ENCODE data around the gene INHA. TPM values are rescaled to one million over a fixed set of nuclear protein-coding genes. Genes with fewer than 3 reads are reported as not detected.
A peak's percentile ranks its signal among the peaks of the same experiment; 100 is the strongest.

The INHA gene
- total RNA-seq, 1 experiment from 2014 or later: not detected

DNA sequence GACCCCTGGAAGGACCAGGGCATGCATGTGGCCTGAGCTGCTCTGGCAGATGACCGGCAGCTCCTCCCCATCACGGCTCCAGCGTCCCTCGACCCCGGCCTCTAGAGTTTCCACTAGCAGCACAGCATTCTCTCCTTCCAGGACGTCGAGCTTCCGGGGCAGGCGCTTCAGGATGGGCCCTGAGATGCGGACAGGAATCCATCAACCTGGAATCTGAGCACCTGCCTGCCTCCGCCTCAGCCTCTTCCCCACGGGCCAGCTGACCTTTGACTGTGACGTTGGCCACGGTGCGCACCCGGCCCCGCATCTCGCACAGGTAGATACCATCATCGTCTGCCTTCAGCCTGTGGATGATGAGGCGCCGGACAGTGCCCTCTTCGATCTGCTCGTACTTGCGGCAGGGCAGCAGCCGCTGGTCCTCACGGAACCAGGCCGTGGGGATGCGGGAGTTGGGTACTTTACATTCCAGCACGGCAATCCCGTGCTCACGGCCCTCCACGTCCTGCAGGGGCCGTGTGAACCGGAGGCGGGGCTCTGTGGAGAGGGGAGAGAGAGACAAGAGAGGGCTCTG, 4.2 kb upstream of the INHA start:
- DNase-seq (ENCODE audit: low read depth): no peak
- in situ Hi-C loops (cut with HindIII; ENCODE audit: low pct_unique_long_range_greater_than_20kb, low sequenced_read_pairs): no loop called here

DNA sequence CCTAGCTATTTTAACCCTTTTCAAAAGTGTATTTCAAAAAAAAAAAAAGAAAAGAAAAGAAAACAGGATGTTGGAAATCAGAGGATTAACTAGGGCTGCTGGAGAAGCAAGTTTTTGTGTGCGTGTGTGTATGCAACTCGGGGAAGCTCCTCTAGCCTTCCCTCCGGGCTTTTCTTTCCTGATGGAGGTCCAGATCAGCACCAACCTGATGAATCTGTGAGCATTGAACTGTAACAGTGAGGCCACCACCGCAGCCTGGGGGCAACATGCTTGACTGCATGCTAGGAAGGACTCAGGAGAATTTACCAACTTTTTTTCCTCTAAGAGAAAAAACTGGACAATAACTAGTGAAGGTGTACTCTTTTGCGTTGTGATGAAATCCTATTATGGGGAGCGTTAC, 3.1 kb upstream of the INHA start:
- DNase-seq (ENCODE audit: low read depth): peak; percentile 83

DNA sequence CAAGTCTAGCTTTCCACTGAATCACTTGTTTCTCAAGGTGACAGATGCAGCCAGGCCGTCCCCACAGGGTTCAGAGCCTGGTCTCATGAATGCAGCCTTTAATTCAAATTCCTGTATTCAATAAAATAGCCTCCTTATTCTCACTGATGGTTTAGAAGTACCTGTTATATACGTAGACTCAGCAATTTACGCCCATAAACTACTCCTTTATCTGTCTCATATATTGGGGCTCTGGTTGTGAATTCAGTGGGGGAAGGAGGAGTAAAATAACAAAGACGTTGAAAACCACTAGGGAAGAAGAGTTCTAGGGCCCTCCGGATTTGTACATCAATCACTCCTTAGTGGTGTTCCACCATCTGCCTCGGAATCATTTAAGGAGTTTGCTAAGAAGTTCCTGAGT, 2.5 kb upstream of the INHA start:
- in situ Hi-C loops (cut with HindIII; ENCODE audit: low pct_unique_long_range_greater_than_20kb, low sequenced_read_pairs): no loop called here
- peak; percentile 14 for DNase-seq (ENCODE audit: low read depth)

More for the DNA sequence above, 3.1 kb upstream of the INHA start:
- in situ Hi-C loops (cut with HindIII; ENCODE audit: low pct_unique_long_range_greater_than_20kb, low sequenced_read_pairs): no loop called here

DNA sequence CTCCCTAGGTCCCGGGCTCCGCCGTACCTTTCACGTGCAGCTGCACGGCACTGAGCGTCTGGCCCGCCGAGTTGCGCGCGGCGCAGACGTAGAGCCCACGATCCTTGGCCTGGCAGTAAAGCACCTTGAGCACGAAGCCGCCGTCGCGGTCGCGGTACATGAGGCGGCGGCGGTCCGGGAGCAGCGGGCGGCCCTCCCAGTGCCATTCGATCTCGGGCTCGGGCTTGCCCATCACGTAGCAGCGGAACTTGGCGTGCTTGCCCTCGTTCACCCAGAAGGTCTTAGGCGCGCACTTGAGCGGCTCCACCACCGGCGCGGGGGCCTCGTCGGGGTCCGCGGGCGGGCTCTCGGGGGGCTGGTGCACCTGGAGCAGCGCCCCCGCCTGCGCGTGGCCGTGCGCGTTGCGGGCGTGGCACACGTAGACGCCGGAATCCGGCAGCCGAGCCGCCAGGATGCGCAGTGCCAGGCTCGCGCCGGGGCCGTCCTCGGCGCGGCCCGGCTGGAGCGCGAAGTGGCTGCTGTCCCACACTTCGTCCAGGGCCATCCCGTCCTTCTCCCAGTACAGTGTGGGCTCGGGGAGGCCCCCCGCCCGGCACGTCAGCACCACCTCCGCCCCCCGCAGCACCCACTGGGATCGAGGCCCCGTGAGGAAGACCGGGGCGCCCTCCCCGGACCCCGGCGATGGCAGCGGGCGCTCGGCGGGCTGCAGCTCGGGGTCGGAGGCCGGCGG, 1.8 kb upstream of the INHA start:
- peak; percentile 40 for DNase-seq (ENCODE audit: low read depth)
- in situ Hi-C loops (cut with HindIII; ENCODE audit: low pct_unique_long_range_greater_than_20kb, low sequenced_read_pairs): no loop called here

DNA sequence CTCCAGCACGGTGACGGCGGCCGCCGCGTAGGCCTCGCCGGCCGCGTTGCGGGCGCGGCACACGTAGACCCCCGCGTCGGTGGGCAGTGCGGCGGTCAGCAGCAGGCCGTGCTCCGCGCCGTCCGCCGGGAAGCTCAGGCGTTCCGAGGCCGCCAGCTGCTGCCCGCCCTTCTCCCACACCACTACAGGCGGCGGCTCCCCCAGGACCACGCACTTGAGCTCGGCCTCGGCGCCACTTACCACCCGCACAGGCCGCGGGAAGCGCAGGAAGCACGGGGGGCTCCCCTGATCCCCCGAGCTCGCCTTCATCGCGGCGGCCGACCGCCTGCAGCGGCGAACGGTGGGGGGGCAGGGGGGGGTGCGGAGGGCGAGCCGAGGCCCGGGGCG, 1.2 kb upstream of the INHA start:
- peak; percentile 27 for DNase-seq (ENCODE audit: low read depth)
- in situ Hi-C loops (cut with HindIII; ENCODE audit: low pct_unique_long_range_greater_than_20kb, low sequenced_read_pairs): no loop called here

DNA sequence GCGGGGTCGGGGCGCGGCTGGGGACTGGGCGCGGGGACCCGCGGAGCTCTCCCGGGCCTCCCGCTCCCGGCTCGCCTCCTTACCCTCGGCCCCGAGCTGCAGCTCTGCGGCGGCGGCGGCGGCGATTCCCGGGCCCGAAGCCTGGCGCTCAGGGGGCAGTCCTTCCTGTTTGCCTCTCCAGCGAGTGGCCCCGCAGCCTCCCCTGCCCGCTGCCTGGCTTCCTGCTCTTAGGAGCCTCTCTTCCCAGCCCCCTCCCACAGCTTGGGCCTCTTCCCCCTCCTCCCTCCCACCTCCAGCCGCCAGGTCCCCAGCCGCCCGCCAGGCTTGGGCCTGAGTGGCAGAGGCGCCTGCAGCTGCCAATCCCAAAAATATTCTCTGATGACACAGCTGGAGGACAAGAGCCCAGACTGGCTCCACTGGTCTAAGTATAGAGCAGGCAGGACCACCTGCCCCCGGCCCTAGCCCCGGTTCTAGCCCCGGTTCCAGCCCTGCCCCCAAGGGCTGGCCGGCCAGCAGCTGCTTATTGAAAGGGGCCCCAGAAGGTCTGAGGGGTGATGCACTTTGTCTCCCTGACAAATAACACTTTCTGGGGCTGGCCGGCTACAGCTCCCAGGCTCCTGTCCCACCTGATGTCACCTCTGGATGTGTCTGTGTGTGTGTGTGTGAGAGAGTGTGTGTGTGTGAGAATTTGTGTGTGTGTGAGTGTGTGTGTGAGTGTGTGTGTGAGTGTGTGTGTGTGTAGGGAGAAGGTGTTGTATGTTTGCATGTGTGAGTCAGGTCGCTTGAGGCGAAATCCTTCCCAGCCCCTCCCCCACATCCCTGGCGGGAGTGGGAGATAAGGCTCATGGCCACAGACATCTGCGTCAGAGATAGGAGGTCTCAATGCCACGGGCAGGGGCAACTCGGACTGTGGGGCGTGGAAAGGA, 536 bp upstream of the INHA start, which contains the start of gene OBSL1:
Gene OBSL1 (minus strand): TSS at position 229 of the 926 bp plus-strand sequence. CDS start 307 bp downstream, outside the sequence.
- in situ Hi-C loops (cut with HindIII; ENCODE audit: low pct_unique_long_range_greater_than_20kb, low sequenced_read_pairs): no loop called here
- peak; percentile 74 for DNase-seq (ENCODE audit: low read depth)

DNA sequence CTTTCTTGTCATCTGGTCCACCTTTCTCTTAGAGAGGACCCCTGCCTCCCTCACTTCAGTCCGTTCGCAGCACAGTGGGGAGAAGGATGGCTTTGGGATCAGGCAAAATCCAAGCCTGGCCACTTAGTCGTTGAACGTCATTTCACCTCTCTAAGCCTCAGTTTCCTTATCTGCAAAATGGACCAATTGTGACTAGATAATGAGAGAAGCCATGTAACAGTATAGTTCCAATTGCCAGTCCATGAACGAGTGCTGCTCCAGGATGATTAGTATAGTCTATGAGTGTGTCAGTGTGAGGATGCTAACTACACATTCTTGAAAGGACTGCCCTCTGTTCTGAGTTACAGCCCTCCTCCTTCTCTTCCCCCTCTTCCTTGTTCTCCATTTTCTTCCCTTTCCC, 1.1 kb downstream of the INHA start:
- DNase-seq (ENCODE audit: low read depth): no peak
- in situ Hi-C loops (cut with HindIII; ENCODE audit: low pct_unique_long_range_greater_than_20kb, low sequenced_read_pairs): no loop called here

DNA sequence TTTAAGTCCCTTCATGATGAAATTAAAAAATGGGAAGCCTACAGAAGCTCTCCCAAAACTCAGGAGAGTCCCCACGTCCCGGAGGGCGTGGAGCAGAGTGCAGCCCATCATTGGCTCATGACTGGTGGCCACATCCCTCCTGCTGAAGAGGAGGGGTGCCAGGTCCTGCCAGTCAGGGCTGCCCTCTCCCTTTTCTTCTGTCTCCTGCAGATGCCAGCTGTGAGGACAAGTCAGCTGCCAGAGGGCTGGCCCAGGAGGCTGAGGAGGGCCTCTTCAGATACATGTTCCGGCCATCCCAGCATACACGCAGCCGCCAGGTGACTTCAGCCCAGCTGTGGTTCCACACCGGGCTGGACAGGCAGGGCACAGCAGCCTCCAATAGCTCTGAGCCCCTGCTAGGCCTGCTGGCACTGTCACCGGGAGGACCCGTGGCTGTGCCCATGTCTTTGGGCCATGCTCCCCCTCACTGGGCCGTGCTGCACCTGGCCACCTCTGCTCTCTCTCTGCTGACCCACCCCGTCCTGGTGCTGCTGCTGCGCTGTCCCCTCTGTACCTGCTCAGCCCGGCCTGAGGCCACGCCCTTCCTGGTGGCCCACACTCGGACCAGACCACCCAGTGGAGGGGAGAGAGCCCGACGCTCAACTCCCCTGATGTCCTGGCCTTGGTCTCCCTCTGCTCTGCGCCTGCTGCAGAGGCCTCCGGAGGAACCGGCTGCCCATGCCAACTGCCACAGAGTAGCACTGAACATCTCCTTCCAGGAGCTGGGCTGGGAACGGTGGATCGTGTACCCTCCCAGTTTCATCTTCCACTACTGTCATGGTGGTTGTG, 2.6 kb downstream of the INHA start:
- in situ Hi-C loops (cut with HindIII; ENCODE audit: low pct_unique_long_range_greater_than_20kb, low sequenced_read_pairs): no loop called here
- DNase-seq (ENCODE audit: low read depth): peak; percentile 14

DNA sequence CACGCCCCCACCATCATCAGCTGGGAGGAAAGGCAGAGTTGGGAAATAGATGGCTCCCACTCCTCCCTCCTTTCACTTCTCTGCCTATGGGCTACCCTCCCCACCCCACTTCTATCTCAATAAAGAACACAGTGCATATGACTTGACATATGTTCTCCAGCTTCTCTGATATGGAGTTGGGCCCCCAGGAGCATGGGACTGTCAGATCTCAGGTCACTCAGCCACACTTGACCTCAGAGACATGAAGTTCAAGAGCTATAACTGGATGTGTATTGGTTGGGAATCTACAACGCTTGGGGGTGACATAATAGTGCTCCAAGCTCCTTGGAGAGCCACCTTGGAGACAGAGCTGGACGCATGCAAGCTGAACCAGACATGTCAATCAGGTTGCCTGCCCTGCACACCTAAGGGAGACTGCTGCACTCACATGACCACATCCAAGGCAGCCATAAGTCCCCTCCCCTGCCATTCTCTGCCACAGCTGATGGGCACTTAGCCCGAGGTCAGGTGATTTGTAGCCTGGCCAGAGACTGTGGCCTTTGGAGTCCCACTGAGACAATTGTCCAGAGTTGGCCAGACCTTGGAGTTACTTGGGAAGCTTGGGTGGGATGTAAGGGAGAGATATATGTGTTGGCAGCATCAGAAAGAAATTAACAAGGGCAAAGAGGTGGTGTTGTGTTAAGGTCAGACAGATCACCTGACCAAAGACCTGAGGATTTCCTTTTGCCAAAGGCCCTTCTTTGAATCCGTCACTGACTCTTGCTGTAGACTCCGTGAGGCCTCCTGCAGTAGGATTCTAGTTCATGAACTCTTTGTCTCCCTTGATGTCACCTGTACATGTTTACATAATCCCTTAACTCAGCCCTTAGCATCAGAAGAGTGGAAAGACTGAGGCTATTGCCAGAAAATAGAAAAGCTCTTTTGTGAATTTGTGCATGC, 3.7 kb downstream of the INHA start:
- no peak for DNase-seq (ENCODE audit: low read depth)
- in situ Hi-C loops (cut with HindIII; ENCODE audit: low pct_unique_long_range_greater_than_20kb, low sequenced_read_pairs): no loop called here

DNA sequence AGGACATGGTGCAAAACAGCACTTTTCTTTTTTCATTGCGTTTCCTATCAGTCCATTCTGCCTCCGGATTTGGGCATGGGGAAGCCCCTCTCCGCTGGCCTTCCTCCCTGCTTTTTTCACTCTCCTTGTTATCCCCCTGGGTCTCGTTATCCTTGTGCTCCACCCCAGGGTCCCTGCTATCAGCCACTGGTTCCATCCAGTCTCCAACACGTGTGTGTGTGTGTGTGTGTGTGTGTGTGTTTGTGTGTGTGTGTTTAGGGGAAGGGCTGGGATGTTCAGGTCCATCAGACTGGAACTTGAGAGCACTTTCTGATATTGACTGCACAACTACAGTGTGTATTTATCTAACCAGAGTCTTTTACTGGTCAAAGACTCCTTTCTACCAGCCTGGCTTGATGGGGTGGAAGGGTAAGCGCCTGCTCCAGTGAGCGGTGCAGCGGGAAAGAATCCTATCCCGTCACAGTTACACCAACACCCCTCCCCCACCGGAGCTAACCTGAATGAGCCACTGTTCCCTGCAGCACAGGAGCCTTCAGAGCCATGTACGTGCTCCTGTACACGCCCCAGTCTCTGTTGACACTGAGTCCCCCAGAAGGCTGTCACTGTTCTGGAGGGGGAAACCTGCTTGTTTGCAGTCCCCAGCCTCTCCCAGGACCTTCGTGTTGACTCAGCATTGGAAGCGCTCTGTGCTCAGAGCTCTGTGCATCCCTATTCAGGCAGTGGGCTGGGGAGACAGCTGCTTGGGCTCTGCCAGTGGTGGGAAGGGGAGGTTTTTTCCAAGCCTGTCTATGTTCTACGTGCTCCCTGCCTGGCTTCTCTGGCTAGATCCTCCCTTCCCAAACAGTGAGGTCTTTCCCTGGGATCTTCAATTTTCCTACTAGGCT, 4.6 kb downstream of the INHA start:
- DNase-seq (ENCODE audit: low read depth): peak; percentile 81
- in situ Hi-C loops (cut with HindIII; ENCODE audit: low pct_unique_long_range_greater_than_20kb, low sequenced_read_pairs): no loop called here

DNA sequence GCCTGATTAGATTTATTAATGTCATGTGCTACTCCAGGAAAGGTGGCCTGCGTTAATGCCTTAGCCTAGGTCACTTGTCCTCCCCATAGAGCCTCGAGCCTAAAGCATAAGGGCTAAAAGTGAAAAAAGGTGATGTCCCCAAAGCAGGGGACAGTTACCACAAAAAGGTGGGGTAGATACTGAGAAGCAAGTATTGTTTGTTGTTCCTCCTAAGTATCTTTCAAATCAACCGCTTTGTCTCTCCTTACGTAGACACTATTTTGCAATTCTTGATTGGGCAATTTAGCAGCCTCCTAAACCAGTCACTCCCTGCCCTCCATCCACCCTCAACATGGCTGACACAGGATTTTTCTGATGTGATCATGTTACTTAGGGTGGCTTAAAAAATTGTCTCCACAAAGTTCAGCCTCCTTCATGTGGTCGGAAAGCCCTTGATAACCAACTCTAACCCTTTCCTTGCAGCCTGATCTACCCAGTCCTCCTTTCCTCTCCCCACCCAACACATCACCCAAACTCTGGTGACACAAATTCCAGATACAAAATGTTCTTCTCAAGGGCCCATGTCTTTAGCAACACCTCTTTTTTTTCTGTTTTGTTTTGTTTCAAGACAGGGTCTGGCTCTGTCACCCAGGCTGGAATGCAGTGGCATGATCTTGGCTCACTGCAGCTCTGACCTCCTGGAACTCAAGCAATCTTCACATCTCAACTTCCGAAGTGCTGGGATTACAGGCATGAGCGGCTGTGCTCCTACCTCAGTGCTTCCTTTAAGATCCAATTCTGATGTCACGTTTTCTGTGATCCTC, 6.9 kb downstream of the INHA start:
- no peak for DNase-seq (ENCODE audit: low read depth)
- in situ Hi-C loops (cut with HindIII; ENCODE audit: low pct_unique_long_range_greater_than_20kb, low sequenced_read_pairs): no loop called here

DNA sequence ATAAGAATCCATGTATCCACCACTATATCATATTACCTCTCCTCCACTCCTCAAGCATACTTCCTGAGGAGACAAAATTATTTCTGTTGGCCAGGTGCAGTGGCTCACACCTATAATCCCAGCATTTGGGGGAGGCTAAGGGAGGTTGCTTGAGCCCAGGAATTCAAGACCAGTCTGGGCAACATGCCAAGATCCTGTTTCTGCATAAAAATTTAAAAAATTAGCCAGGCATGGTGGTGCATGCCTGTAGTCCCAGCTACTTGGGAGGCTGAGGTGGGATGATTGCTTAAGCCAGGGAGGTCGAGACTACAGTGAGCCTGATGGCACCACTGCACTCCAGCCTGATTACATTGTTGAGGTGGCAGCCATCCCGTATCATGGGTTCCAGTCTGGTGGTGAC, 9.2 kb downstream of the INHA start:
- in situ Hi-C loops (cut with HindIII; ENCODE audit: low pct_unique_long_range_greater_than_20kb, low sequenced_read_pairs): no loop called here
- no peak for DNase-seq (ENCODE audit: low read depth)

DNA sequence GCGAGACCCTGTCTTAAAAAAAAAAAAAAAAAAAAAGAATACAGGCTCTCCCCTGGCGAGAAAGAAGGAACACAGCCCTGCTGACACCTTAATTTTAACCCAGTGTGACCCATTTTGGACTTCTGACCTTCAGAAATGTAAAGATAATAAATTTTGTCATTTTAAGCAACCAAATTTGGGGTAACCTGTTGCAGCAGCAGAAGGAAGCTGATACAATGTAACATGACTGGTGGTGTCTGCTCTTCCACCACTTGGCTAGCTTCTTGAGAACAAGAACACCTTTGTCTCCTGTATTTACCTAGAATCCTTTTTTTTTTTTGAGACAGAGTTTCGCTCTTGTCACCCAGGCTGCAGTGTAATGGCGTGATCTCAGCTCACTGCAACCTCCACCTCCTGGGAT, 19.0 kb downstream of the INHA start:
- in situ Hi-C loops (cut with HindIII; ENCODE audit: low pct_unique_long_range_greater_than_20kb, low sequenced_read_pairs): no loop called here

DNA sequence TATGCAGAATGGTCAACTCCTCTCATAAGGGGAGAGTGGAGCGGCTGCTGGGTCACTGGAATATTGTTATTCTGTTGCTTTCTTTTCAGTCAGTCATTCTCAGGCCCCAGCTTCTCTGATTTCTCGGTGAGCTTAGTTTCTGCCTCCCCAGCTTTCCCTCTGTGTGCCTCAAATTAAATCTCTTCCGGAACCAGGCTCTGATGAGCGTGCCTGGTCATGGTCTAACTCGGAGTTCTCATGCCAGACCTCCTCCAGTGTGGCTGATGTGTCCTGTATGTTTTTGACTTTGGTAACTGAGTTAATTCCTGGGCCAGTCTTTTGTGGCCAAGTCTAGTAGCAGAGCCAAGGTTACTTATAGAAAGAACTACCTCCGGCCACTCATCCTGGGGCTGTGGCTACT, 20.6 kb downstream of the INHA start:
- no peak for DNase-seq (ENCODE audit: low read depth)
- in situ Hi-C loops (cut with HindIII; ENCODE audit: low pct_unique_long_range_greater_than_20kb, low sequenced_read_pairs): no loop called here

More for the DNA sequence above, 19.0 kb downstream of the INHA start:
- no peak for DNase-seq (ENCODE audit: low read depth)

DNA sequence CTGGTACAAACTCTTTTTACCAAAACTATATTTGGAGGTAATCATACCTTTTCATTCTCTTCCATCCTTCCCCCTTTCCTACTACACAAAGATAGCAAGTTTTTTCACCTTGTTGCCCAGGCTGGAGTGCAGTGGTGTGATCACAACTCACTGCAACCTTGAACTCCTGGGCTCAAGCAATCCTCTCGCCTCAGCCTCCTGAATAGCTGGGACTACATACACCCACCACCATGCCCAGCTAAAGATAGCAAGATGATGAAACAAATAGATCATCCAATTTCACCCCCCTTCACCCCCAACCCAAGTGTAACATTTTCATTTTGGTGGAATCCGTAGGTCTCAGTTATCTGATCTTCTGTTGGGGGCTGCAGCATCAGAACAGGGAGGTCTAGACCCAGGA, 21.0 kb downstream of the INHA start:
- in situ Hi-C loops (cut with HindIII; ENCODE audit: low pct_unique_long_range_greater_than_20kb, low sequenced_read_pairs): no loop called here
- no peak for DNase-seq (ENCODE audit: low read depth)

DNA sequence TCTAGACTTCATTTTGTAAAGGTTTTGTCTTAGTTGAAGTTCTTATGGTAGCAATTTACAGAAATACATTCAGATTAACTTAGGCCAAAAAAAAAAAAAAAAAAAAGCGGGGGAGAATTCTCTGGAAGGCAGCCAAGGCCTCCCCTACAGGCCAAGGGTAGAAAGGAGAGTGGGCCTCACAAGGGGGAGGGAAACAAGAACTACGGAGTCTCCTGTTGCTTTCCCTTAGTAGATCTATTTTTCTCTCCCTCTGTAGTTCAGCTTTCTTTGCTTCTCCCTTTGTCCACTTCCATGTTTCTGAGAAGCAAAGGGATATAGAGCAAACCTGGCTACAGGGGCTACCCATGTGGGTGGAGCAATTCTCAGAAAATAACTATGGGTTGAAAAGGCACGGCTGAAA, 23.1 kb downstream of the INHA start:
- in situ Hi-C loops (cut with HindIII; ENCODE audit: low pct_unique_long_range_greater_than_20kb, low sequenced_read_pairs): no loop called here
- no peak for DNase-seq (ENCODE audit: low read depth)
